HG03064 (cell line): ENCODE results near the gene PPP1R13B.

Experiments used
- ATAC-seq: cut with Tn5 transposase; IDR thresholded peaks from one replicate; pipeline ENCODE4 v1.9.1; 2021; ENCODE audit warnings: low read depth; ENCODE audit not compliant: unreplicated experiment

The PPP1R13B gene

DNA sequence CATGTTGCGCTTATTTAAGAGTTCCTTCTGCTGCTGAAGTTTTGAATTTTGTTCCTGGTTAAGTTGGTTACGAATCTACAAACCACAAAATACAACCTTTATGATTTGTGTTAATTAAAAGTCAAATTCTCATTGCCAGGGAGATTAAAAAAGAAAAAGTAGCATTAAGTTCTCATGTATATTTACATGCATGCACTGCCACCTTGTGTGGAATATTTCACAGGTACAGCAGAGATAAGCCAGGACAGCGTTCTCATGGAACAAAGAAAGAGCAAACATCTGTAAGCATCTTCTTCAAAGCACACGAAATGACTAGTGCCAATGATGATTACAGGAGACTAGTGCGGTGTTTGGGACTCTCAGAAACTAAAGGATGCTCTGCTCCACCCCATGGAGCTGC lies 97.5 kb downstream of the PPP1R13B start:
- ATAC-seq = no peak

- no peak for ATAC-seq
These were observed 97.9 kb downstream of the PPP1R13B start for GRCh38 chr14:103749452-103749851.

- no peak for ATAC-seq
These were observed 98.9 kb downstream of the PPP1R13B start for GRCh38 chr14:103748534-103748857.

- no peak for ATAC-seq
These were observed 100.7 kb downstream of the PPP1R13B start for GRCh38 chr14:103746701-103747100.

DNA sequence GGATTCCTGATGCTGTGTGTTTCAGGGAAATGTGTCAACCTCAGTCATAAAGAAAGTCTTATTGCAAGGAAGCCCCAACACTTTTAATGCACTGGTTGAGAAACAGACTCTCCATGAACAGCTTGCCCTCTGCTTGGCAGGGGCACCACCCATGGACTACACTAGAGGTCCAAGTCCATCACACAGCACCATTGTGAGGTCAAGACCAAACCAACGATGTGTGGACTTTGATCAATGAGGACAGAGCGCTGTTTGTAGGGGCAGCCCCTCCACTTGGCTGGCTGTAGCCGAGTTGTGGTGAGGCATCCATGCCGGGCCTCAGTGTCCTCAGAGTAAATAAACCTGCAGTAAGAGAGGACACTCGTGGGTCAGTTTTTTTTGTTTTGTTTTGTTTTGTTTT lies 102.0 kb downstream of the PPP1R13B start:
- no peak for ATAC-seq

DNA sequence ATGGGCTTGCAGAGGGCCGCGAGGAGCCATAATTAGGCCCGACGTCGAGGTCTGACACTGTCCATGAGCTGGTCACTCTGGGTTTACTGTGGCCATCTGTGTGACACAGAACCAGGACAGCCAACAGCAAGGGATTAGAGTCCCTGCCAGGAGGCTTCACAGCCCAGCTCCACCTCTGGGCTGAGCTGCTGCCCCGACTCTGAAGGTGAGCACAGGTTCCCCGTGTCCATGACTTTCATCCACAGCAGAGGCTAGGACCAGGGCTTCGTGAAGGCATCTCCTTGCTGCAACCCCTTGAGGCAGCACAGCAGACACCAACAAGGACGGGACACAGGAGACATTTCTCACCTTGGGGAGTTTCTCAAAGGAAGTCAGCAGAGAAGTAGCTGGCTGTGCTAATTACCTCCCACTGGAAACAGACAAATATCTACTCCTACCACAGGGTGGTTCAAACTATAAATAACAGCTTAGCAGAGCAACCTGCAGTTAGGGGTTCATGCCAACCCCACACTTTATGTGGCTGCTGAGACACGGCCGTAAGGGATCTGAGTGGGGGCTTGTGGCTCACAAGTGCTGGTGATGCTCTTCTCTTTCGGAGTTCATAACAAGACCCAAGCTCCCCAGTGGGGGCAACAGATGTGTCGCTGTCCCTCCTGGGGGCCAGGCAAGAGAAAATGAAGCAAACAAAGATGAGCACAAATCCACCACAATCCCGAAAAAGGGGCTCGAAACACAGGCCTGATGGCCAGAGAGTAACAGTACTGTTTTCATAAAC lies 102.6 kb downstream of the PPP1R13B start:
- ATAC-seq = no peak

- ATAC-seq = no peak
These were observed 103.7 kb downstream of the PPP1R13B start for GRCh38 chr14:103743691-103744090.

DNA sequence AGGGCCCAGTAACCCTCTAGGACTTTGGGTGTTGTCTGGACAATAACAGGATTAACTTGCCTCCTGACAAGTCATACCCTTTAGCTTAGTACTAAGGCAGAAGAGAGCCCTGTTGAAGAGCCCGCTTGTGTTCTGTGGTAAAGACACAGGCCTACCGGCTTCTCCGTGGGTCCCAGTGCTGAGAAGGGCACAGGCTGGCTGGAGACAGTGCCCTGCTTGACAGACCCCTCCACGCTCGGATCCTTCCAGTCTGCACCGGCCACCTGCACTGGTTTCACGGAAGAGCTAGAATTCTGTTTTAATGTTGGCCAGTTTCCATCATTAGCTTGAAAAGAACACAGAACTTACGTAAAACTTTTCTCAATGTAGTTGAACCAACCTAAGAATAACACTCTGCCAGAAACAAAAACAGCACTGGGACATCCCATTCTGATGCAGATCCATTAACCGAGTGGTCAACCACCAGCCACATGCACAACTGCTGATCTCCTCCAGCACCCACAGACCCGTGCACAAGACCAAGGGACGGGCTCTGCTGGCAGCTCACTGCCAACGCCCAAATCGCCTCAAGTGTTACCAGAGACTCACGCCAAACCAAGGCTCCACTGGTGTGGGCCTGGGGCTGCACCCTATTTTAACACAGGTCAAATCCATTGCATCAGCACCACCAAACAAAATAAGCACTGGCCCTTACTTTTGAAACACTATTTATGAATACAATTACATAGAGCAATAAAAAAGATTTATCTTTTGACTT lies 104.7 kb downstream of the PPP1R13B start:
- no peak for ATAC-seq

- ATAC-seq = no peak
These were observed 105.5 kb downstream of the PPP1R13B start for GRCh38 chr14:103741876-103742275.

GRCh38 chr14:103740991-103741689 lies 106.2 kb downstream of the PPP1R13B start:
- no peak for ATAC-seq

DNA sequence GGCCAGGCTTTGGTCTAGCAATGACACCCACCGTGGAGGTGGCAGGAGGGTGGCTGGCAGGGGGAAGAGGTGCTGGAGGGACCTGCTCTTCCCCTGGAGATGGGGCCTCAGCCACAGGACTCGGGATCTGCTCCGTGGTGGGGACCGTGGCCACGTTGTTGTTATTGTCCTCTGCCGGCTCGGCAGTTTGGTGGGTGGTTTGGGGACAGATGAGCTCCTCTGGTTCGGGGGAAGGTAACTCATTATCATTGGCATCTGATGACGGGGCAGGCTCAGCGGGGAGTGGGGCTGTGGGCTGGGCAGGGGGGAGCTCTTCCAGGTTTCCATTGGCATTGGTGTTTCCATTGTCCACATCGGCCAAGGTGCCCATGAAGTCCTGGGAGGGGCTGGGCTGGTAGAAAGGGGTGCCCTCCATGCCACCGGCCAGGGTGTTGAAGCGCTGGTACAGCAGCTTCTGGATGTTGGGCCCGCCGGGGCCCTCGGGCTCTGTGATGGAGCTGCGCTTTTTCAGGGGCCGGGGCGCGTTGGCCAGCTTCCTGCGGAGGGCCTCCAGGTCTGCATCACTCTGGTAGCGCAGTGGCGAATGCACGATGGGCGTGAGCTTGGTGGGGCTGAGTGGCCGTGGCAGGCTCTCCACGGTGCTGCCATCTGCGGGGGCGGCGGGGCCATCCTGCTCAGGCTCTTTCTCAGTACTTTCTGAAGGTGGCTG lies 107.4 kb downstream of the PPP1R13B start:
- ATAC-seq = no peak

- no peak for ATAC-seq
These were observed 107.9 kb downstream of the PPP1R13B start for GRCh38 chr14:103739466-103739792.

DNA sequence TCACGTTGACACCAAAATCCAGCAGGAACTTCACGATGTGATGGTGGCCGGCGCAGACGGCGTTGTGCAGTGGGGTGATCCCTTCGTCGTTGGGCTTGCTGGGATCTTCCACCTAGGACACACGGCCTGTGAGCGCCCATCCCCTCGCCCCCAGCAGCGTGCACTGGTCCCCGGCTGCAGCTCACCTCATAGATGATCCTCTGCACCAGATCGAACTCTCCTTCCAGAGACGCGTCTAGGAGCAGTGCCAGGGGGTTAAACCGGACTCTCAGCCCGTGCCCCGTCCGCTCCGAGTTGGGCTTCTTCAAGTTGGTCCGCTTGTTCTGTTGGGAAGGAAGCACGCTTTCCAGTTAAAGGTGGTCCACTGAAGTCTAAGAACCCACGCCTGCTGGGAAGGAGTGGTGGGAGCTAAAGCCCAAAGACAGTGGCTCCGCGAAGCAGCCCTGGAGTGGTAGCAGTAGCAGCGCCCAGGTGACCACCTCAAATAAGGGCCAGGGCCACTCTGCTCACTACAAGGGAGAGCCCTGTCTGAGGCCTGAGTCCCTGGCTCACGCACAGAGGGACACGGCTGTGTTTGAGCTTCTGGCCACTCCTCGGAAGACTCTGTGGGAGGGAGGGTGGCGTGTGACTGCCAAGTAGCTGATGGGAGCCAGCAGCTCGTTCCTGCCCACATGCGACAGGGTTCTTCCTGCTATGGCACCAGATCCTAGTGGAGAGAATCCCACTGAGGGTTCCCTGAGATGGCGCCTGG lies 108.5 kb downstream of the PPP1R13B start:
- ATAC-seq = no peak

- no peak for ATAC-seq
These were observed 109.2 kb downstream of the PPP1R13B start for GRCh38 chr14:103738166-103738565.

- no peak for ATAC-seq
These were observed 109.8 kb downstream of the PPP1R13B start for GRCh38 chr14:103737432-103738045.

- no peak for ATAC-seq
These were observed 110.6 kb downstream of the PPP1R13B start for GRCh38 chr14:103736546-103737431.

DNA sequence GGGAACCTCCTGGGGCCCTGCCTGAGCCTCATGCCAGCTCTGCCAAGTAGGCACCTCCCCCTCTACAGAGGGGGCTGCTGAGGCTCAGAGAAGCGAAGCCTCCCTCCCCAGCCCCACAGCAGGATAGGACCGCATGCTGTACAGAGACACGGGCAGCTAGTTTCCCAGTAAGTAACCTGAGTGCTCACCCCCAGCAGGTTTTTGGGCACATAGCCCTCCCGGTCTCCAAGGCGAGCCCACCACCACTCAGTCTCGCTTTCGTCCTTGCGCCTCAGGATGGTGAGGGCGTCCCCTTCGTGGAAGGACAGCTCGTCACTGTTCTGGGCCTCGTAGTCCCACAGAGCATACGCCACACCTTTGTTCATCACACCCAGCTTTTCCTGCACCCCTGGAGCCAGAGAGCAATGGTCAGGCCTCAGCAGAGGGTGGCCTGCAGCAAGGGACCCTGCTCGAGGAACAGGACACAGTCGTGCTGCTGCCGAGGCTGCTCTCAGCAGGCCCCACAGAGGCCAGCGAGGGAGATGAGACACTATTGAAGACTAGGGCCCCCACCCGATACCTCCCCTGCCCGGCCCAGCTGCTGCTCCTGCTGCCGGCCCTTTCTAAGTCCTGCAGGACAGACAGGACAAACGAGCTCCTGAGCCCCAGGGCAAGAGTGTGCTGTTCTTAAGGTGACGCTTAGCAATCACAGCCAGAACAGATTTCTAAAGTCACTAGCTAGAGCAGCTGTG lies 111.4 kb downstream of the PPP1R13B start:
- ATAC-seq = no peak

DNA sequence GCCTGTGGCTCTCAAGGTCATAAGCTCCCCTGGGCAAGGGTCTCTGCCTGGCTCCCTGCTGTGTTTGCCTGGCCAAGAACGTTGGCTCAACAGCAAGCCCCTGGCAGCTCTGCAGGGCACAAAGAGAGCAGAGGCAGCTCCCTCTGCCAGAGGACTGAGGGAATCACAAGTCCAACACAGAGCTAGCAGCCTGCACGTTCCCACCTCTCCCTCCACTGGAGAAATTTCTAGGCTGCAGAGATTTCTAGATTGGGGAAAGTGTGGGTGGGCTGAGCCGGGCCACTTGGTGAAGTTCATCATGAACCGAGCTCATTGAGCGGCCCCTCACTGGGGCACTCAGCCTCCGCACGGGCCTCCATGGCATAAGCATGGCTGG lies 111.9 kb downstream of the PPP1R13B start:
- no peak for ATAC-seq
